ENCODE measurements around the gene CALCR. TPM values are rescaled to one million over a fixed set of nuclear protein-coding genes. Genes with fewer than 3 reads are reported as not detected.

The CALCR gene
- polyA plus RNA-seq, 2 of the 4 experiments (the other 2 are of a cell fraction) = 0.06 TPM; not detected in 1

DNA sequence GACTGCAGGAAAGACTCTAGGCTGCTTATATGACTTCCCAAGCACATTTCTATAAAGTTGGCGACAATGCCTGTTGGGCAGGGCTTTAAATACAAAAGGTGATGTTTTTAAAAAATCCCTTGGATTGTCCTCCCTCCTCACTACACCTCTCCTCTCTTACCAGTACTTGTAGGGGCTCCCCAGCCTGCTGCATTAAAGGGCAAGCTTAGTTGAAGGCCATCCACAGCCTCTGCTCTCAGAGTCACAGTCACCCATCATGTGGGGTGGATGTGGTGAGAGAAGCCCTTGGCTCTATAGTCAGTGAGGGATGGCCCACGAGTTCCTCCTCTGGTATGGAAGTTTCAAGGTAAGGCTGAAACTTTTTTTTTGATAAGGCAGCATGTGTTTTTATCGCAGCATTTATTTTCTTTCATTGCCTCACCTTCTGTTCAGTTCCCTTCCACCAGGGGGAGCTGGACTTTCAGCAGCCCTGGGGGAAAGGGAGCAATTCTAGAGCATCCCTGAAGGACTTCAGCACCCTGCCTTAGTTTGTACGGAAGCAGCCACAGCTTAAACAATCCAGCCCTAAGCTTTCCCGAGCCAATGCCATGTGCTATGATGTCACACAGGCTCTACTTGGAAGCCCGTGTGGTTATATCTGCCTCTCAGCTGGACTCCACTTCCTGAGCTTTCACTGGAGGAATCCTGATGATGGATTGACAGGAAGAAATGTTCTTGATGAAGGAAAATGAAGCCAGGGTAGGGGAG lies 131.9 kb downstream of the CALCR start:
- H3K4me2 ChIP-seq = no peak overlapping the region
- ATAC-seq (peak; percentile 65 to 90; a peak in 5 of 6 replicates), FAIRE-seq (no peak)

DNA sequence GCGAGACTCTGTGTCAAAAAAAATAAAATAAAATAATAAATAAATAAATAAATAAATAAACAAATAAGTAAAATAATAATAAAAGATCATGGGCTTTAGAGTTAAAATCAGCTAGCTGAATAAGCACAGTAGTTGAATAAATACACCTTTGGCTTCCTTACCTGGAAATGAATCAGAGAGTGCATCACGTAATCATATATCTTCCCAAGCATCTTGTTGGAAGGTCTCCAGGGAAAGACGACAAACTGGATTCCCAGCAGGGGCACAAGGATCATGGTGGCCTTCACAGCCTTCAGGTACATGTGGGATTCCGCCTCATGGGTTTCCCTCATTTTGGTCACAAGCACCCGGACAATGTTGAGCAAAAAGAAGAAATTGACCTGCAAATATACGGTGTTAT lies 138.7 kb downstream of the CALCR start:
- 57% methylated on average over 6 of the region's 6 CpGs for WGBS (ENCODE audit: missing lambda C conversion rate)

More for the DNA sequence above, 131.9 kb downstream of the CALCR start:
- Histone ChIP-seq H3K4me1 (no peaks in the 10 kb centered on the region), H3K4me3 (no peak overlapping the region), H3K27ac (no peak overlapping the region), H3K9me3 (no peaks in the 10 kb centered on the region)
- CTCF ChIA-PET = interaction anchor here (0.8 to 2.1 kb wide), 8 partner anchors 12 to 108 kb away, joined by 3 to 11 read pairs (median 4); no protein-coding TSS in a partner anchor
- WGBS (ENCODE audit: missing lambda C conversion rate) = 18% methylated on average over 6 of the region's 6 CpGs
- TF ChIP-seq CTCF (IDR thresholded peaks at IDR 0.05) (peak; percentile 53), RAD21 (conservative IDR thresholded peaks at IDR 0.05 in 1 of 2, IDR thresholded peaks at IDR 0.05 in 1 of 2) (peak; percentile 30 to 51; a peak in 3 of 5 replicates), SMC3 (IDR thresholded peaks at IDR 0.05) (peak; percentile 43; the same call in 1 of the 3 replicates), KDM5A (IDR thresholded peaks at IDR 0.05) (no peak)
- POLR2A ChIA-PET = no interaction called here
- peak; percentile 28 to 51 for DNase-seq (ENCODE audit: low read depth in 1 of 2, low spot score in 1 of 2)

More for the DNA sequence above, 138.7 kb downstream of the CALCR start:
- H3K4me3 ChIP-seq = no peak overlapping the region
- H3K4me2 ChIP-seq = no peak overlapping the region
- no peak for DNase-seq (ENCODE audit: low read depth in 1 of 2, low spot score in 1 of 2)
- ChIA-PET CTCF (no interaction called here), POLR2A (no interaction called here)
- H3K4me1 ChIP-seq = no peaks in the 10 kb centered on the region
- no peaks in the 10 kb centered on the region for H3K9me3 ChIP-seq
- ATAC-seq = no peak
- TF ChIP-seq HDAC2 (IDR thresholded peaks at IDR 0.05) (no peak), ZNF302 (CRISPR knock-in tag; IDR thresholded peaks at IDR 0.05) (no peak), SREBF2 (IDR thresholded peaks at IDR 0.05) (no peak), RARB (CRISPR knock-in tag; IDR thresholded peaks at IDR 0.05) (no peak), FOXS1 (CRISPR knock-in tag; IDR thresholded peaks at IDR 0.05) (no peak), ZC3H11A (IDR thresholded peaks at IDR 0.05) (no peak), POLR2A (IDR thresholded peaks at IDR 0.05; ENCODE audit: low read length) (no peak), CHD4 (IDR thresholded peaks at IDR 0.05; ENCODE audit: borderline replicate concordance) (no peak), CTCF (IDR thresholded peaks at IDR 0.05) (no peak), MYC (IDR thresholded peaks at IDR 0.05; ENCODE audit: borderline replicate concordance, low read length) (no peak), RFX5 (IDR thresholded peaks at IDR 0.05) (no peak), RNF2 (IDR thresholded peaks at IDR 0.05; ENCODE audit: borderline replicate concordance, low read depth) (no peak), EHMT2 (IDR thresholded peaks at IDR 0.05; ENCODE audit: low read depth) (no peak), MAZ (IDR thresholded peaks at IDR 0.05; ENCODE audit: borderline replicate concordance, low read depth, low read length) (no peak)
- TF ChIP-seq, protein P1, sequence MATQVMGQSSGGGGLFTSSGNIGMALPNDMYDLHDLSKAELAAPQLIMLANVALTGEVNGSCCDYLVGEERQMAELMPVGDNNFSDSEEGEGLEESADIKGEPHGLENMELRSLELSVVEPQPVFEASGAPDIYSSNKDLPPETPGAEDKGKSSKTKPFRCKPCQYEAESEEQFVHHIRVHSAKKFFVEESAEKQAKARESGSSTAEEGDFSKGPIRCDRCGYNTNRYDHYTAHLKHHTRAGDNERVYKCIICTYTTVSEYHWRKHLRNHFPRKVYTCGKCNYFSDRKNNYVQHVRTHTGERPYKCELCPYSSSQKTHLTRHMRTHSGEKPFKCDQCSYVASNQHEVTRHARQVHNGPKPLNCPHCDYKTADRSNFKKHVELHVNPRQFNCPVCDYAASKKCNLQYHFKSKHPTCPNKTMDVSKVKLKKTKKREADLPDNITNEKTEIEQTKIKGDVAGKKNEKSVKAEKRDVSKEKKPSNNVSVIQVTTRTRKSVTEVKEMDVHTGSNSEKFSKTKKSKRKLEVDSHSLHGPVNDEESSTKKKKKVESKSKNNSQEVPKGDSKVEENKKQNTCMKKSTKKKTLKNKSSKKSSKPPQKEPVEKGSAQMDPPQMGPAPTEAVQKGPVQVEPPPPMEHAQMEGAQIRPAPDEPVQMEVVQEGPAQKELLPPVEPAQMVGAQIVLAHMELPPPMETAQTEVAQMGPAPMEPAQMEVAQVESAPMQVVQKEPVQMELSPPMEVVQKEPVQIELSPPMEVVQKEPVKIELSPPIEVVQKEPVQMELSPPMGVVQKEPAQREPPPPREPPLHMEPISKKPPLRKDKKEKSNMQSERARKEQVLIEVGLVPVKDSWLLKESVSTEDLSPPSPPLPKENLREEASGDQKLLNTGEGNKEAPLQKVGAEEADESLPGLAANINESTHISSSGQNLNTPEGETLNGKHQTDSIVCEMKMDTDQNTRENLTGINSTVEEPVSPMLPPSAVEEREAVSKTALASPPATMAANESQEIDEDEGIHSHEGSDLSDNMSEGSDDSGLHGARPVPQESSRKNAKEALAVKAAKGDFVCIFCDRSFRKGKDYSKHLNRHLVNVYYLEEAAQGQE (IDR thresholded peaks at IDR 0.05) = no peak
- no peak for FAIRE-seq
- H3K27ac ChIP-seq = no peak overlapping the region
